Rectal smooth muscle tissue (tissue), 1 donor: Measurements from ENCODE around the gene ITGA5.

Experiments
- H3K27ac ChIP-seq: one replicate; pipeline ENCODE4 v1.7.0; 2013; ENCODE audit warnings: low read depth, low read length, inconsistent platforms
- H3K27me3 ChIP-seq: one replicate; pipeline ENCODE4 v1.7.0; 2013; ENCODE audit warnings: low read length; ENCODE audit not compliant: control insufficient read depth, insufficient read depth
- H3K36me3 ChIP-seq: one replicate; pipeline ENCODE4 v1.7.0; 2013; ENCODE audit warnings: low read length; ENCODE audit not compliant: control insufficient read depth, insufficient read depth
- H3K4me1 ChIP-seq: one replicate; pipeline ENCODE4 v1.7.0; 2013; ENCODE audit warnings: low read length; ENCODE audit not compliant: control insufficient read depth, insufficient read depth
- H3K4me3 ChIP-seq: one replicate; pipeline ENCODE4 v1.7.0; 2013; ENCODE audit warnings: low read length
- H3K9ac ChIP-seq: one replicate; pipeline ENCODE4 v1.7.0; 2013; ENCODE audit warnings: low read length

Gene ITGA5

DNA sequence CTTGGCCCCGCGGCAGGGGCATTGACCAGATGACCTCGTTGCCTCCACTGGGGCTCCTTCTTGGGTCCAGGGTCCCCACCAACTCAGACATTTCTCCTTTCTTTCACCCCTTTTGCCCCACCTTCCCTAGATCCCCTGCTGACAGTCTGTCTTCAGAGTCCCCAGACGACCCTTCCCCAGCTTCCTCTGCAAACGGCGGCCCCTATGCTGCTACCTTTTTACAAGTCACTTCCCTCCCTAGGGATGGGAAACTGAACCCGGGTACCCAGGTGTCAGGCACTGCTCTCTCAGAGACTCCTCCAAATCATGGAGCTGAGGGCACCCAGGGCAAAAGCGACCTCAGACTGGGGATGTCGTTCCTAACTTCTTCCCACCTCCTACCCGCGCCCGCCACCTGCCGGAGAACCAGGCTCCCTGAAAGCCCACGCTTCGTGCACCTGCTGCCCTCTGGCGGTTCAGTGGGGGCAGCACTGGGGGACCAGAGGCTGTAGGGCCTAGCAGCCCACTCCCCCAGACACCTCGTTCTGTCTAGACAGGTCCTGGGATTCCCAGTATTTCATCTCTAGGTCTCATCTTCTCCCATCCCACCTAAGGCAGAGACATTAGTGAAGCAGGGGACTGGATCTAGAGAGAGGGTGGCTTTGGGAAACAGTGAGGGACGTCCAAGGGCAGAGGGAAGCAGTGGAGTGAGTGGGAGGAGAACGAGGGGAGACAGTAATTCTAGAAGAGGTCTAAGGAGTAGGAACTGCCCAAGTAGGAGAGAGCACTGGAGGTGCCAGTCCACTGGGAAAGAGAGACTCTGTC is 39.5 kb downstream of the ITGA5 start:
- peaks cover 3% of the 10 kb centered on the region for H3K4me1 ChIP-seq
- peak overlapping the region; percentile 72 for H3K27ac ChIP-seq
- no peak overlapping the region for H3K9ac ChIP-seq
- no peaks in the 10 kb centered on the region for H3K27me3 ChIP-seq
- peak overlapping the region; percentile 67 for H3K4me3 ChIP-seq
- H3K36me3 ChIP-seq, result no peaks in the 10 kb centered on the region

DNA sequence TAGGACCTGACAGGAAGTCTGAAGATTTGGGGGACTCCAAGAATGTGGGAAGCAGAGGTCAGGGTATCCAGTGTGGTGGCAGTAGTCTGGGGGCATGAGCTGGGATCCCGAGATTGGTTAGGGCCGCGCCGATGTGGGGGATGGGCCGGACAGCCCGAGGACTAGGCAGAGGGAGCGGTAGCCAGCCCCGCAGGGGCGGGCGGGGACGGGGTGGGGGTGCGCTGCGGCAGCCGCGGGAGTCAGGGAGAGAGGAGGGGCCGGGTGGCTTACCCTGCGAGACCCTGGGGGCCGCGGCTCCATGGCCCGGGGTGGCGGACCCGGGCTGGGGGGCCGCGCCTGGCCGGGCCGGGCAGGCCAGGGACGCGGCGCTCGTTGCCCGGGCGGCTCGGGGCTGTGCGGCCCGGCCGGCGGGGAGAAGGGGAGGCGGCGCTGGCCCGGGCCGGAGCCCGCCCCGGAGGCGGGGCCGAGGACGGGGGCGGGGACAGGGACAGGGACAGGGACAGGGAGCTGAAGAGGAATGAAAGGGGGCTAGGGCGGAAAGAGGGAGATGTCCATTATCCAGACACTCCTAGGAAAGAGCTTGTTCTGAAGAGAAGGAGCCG is 40.2 kb downstream of the ITGA5 start:
- H3K4me3 ChIP-seq, result peak overlapping the region; percentile 67
- H3K27me3 ChIP-seq, result no peaks in the 10 kb centered on the region
- peaks cover 3% of the 10 kb centered on the region for H3K4me1 ChIP-seq
- no peak overlapping the region for H3K9ac ChIP-seq
- no peaks in the 10 kb centered on the region for H3K36me3 ChIP-seq
- H3K27ac ChIP-seq, result peak overlapping the region; percentile 72

DNA sequence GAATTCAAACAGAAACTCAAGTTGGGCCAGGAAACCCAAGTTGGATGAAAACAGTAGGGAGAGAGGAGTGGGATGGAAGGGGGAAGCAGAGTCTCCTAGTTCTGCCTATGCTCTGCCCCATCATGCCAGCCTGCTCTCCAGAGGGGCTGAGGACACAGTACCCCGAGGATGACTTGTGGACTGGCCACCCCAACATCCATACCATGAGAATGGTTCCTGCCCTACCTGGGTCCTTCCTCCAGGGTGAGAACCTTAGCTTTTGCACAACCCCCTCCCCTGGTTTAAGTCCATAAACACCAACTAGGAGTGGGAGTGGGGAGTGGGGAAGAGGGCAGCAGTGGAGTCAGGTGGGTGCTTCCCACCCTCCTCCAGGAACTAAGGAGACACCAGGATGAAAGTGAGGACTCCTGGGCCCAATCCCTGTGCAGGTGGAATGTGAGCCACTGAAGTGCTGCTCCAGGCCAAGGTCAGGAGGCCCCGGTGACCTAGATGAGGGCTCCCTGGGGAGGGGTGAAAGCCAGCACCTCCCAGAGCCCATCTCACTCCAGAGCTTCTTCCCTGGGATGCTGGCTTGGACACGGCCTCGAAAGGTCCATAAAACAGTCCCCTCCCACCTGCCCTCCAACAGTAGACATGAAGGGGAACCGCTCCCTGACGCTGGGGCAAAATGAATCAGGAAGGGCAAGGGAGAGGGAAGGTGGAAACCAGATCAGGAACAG is 41.1 kb downstream of the ITGA5 start:
- Histone ChIP-seq H3K36me3 (no peaks in the 10 kb centered on the region), H3K4me1 (peaks cover 3% of the 10 kb centered on the region), H3K27ac (no peak overlapping the region), H3K9ac (no peak overlapping the region), H3K4me3 (peak overlapping the region; percentile 35), H3K27me3 (no peaks in the 10 kb centered on the region)

DNA sequence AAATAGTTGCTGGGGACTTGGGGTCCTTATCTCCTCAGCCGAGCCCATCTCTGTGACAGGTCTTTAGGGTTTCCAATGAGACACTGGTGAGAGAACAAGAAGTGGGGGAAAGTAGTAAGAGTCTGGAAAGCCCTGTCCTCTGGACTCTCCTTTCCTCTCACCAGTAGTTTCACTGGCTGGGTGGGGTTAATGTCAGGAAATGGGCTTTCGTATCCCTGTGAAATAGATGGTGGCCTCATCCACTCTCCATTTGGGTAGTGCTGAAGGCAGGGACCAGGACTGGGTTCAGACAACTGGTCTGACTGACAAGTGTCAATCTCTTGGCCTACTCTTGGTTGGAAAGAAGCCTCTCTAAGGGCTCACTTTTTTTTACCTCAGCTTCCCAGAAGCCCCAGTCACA is 42.1 kb downstream of the ITGA5 start:
- H3K36me3 ChIP-seq, result no peaks in the 10 kb centered on the region
- peak overlapping the region; percentile 9 for H3K27ac ChIP-seq
- H3K9ac ChIP-seq, result no peak overlapping the region
- H3K4me1 ChIP-seq, result peaks cover 3% of the 10 kb centered on the region
- no peaks in the 10 kb centered on the region for H3K27me3 ChIP-seq
- H3K4me3 ChIP-seq, result no peak overlapping the region

DNA sequence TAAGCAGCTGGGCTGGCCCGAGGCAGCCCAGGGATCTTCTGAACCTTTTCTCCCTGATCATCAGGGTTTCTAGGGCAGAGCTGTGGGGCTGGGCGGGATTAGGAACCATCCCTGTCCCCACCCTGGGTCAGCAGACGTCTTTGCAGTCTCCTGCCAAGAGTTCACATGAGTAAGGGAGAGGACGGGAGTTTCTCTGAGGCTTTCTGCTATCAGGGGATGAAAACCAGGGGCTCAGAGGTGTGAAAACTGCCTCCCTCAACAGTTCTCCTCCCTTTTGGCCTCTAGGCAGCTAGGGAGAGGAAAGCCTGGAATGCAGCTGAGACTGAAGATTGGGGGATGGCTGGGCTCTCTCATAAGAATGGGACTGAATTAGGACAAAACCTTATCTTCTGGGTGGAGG is 42.5 kb downstream of the ITGA5 start:
- Histone ChIP-seq H3K4me1 (peaks cover 3% of the 10 kb centered on the region), H3K27ac (peak overlapping the region; percentile 9), H3K9ac (no peak overlapping the region), H3K36me3 (no peaks in the 10 kb centered on the region), H3K4me3 (no peak overlapping the region), H3K27me3 (no peaks in the 10 kb centered on the region)

DNA sequence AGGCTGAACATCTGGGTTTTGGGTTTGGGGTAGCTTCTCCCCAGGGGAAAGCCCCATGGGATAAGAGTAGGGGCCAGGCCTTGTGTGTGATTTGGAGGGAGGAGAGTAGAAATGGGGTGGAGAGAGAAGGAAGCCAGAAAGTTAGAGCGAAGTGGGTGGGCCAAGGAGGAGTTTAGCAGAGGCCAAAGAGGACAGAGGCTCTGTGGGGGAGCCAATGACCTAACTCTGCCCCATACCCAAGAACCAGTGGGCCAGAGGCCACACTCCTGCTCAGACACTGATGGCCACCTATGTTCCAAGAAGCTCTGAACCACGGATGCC is 43.8 kb downstream of the ITGA5 start:
- no peak overlapping the region for H3K4me3 ChIP-seq
- H3K4me1 ChIP-seq, result peaks cover 3% of the 10 kb centered on the region
- H3K36me3 ChIP-seq, result no peaks in the 10 kb centered on the region
- no peak overlapping the region for H3K9ac ChIP-seq
- peak overlapping the region; percentile 0 for H3K27ac ChIP-seq
- no peaks in the 10 kb centered on the region for H3K27me3 ChIP-seq

DNA sequence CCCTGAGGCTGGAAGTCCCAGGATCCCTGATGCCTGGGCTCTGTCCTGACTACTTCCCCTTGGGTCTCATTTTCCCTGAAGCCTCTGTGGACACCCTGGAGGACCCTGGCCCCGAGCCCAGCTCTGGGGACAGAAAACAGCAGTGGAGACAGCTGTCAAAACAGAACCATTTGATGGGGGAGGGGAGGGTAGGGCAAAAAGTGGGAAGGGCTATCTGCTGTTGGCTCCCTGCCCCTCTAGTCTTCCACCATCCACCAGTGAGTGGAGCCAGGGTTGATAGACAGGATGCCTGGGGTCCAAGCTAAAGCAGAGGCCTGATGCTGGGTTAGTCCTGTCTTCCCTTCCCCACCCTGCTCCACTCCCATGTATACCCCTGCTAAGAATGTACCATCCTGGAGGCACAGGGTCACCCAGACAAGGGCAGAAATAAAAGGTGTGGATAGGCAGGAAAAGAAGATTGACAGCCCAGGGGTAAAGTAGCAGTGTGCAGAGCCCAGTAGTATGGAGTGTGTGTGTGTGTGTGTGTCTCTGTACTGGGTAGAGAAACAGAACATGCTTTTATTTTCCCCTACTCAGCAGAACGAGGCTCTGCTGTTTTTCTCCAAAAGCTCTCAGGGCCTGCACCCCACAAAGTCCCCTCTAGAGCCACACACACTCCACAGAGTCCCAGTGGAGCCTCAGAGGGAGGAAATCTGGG is 44.4 kb downstream of the ITGA5 start:
- no peak overlapping the region for H3K9ac ChIP-seq
- peak overlapping the region; percentile 0 for H3K27ac ChIP-seq
- H3K4me3 ChIP-seq, result no peak overlapping the region
- H3K36me3 ChIP-seq, result no peaks in the 10 kb centered on the region
- peaks cover 3% of the 10 kb centered on the region for H3K4me1 ChIP-seq
- H3K27me3 ChIP-seq, result no peaks in the 10 kb centered on the region

DNA sequence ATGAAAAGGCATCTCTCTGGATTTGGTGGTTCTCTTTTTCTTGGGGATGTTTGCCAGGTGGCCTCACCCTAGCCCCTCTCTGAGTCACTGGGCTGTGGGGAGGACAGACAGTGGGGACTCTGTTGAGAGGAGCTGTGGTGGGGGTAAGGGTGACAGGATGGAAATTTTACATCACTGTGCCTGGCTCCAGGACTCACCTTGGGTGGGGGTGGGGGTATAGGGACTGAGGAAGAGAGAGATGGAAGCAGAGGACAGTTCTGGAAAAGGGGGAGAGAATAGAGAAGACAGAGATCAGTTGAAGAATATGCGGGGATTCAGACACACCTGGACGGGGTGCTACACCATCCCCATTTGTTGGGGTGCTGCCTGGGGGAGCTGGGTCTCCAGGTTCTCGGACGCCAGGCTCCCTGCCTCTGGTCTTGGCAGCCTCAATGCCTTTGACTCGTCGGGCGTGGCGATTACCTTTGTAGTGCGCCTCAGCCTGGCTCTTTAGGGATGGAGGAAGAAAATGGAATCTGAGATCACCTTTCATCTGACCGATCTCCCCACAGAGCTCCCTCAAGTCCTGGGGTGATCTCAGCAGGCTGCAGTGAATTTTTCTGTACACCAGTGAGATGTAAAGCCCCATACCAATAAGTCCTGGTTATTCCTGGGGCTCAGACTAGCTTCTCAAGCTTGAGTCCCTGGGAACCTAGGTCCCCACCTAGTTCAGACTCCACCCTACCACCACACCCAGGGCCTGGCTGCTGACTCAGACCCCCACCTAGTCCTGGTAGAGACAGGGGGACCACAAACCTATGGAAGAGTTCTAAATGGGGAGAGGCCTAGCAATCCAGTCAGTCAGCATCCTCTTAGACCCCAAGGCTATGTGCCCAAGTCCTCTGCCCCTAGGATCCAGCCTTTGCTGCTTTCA is 45.2 kb downstream of the ITGA5 start:
- H3K27ac ChIP-seq, result no peak overlapping the region
- no peaks in the 10 kb centered on the region for H3K36me3 ChIP-seq
- no peak overlapping the region for H3K4me3 ChIP-seq
- no peak overlapping the region for H3K9ac ChIP-seq
- H3K27me3 ChIP-seq, result no peaks in the 10 kb centered on the region
- no peaks in the 10 kb centered on the region for H3K4me1 ChIP-seq

DNA sequence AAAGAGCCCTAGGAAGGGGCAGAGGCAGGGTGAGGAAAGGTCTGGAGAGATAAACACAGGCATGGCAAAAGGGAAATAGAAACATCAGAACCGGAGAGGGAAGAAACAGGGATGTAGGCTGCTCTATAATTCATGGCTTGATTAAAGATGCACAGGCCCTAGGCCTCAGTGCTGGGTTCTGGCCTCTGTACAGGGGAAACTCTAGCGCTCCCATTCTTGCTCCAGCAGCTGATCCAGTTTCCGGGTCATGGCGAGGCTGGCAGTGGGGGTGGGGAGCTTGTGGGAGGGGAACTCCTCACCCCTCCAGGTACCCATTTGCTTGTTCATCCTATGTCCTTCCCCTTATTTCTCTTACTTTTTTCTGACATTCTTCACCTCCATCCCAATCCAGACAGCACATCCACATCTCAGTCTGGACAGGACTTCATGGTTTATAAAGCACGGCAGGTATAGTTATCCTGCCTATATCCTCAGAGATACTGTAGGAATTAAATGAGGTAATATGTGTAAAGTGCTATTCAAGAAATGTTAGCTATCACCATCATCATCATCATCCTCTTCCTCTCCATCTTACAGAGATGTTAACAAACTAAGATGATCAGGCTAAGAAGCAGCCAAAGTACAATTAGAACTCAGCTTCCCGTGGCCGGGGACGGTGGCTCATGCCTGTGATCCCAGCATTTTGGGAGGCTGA is 46.8 kb downstream of the ITGA5 start:
- Histone ChIP-seq H3K4me3 (no peak overlapping the region), H3K27me3 (no peaks in the 10 kb centered on the region), H3K4me1 (no peaks in the 10 kb centered on the region), H3K27ac (no peak overlapping the region), H3K36me3 (no peaks in the 10 kb centered on the region), H3K9ac (no peak overlapping the region)

DNA sequence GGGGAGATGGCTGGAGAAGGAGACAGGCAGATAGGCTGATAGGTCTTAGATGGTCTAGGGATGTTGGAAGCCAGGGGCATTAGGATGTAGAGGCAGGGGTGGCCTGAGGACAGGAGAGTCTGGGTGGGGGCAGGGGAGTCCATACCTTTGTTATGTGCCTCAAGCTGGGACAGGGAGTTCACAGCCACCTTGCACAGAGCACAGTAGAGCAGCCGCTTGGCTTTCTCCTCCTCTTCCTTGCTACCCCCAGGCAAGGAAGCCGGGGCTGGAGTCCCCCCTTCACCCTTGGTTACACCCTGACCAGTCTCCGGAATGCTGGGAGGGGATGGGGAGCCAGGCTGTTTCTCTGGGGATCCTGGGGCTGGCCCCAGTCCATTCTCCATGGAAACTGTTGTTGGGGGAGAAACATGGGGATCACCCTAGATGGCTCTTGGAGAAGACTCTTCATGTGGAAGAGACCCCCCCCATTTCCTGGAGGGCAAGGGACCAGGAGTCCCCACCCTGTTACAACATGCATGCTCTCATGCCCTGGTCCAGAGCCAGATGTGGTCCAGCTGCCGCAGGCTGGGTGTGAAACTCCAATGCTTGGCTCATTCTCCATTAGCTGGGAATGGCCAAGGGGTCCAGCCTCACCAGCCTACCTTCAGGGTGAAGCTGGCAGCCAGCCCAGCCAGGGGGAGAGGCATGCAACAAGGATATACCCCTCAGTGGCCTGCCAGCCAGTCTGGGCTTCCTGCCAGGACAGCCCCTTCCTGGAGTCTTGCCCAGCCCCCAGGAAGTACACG is 47.5 kb downstream of the ITGA5 start:
- H3K4me1 ChIP-seq, result no peaks in the 10 kb centered on the region
- H3K4me3 ChIP-seq, result no peak overlapping the region
- H3K27ac ChIP-seq, result peak overlapping the region; percentile 21
- H3K36me3 ChIP-seq, result no peaks in the 10 kb centered on the region
- H3K27me3 ChIP-seq, result no peaks in the 10 kb centered on the region
- H3K9ac ChIP-seq, result no peak overlapping the region
